Measurements from ENCODE around the gene SLFNL1. TPM values are rescaled to one million over a fixed set of nuclear protein-coding genes. Genes with fewer than 3 reads are reported as not detected.

SLFNL1 gene
- total and polyA plus RNA-seq, 2 experiments from 2014 or later: 0.14 to 0.29 TPM

DNA sequence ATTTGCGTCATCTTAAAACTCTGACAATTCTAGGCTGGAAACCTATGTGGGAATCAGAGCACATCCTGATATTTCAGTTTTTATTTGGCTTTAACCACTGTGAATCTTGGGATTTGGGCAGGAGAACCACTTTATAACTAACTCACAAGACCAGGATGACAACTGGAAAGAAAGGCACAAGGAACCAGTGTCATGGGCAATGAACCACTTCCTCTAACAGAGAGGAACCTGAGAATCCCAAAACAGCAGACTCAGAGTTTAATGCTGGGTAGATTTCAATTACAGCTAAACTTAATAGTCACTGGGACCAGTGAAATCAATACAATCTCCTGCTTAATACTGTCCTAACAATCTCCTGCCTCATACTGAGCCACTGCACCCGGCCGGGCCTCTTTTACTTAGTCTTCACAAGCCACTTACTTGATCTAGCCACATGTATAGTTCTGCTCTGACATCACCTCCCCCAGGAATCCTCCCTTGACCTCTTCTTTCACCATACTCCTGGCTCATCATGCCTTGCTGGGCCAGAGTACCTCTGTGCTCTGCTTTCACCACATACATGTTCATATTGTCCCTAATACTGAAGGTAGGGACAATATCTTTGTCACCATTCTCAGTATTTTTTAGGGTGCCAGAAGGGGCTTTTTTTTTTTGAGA is 20.2 kb upstream of the SLFNL1 start:
- Mint-ChIP-seq H3K27ac (no peak overlapping the region), H3K27me3 (ENCODE audit: insufficient read depth, low read depth, poor library complexity) (no peaks in the 10 kb centered on the region), H3K4me1 (peaks cover 2% of the 10 kb centered on the region; the same call in 1 of the 3 replicates), H3K36me3 (ENCODE audit: low read depth) (no peaks in the 10 kb centered on the region; the same call in 2 of the 3 replicates), H3K9me3 (no peaks in the 10 kb centered on the region), H3K4me3 (no peak overlapping the region)
- ATAC-seq: no peak
- H3K27ac ChIP-seq (ENCODE audit: low read depth): no peak overlapping the region
- DNase-seq (ENCODE audit: low spot score): no peak
- H3K4me3 ChIP-seq: no peak overlapping the region
- H3K9me2 ChIP-seq (ENCODE audit: insufficient read depth): no peaks in the 10 kb centered on the region
- H3F3A ChIP-seq (replicated peaks; ENCODE audit: low read depth): no peaks in the 10 kb centered on the region
- no peaks in the 10 kb centered on the region for H3K79me2 ChIP-seq (replicated peaks; ENCODE audit: insufficient read depth)
- no peaks in the 10 kb centered on the region for H3K27me3 ChIP-seq (ENCODE audit: insufficient read depth)
- TF ChIP-seq ZNF331 (CRISPR knock-in tag; IDR thresholded peaks at IDR 0.05; ENCODE audit: low read depth) (no peak), CREB1 (CRISPR knock-in tag; IDR thresholded peaks at IDR 0.05; ENCODE audit: low read depth) (no peak), EZH2 (IDR thresholded peaks at IDR 0.05; ENCODE audit: low read depth, unreplicated experiment) (no peak), JUNB (IDR thresholded peaks at IDR 0.05; ENCODE audit: unreplicated experiment) (no peak), NANOG (IDR thresholded peaks at IDR 0.05; ENCODE audit: borderline replicate concordance) (no peak), ZNF462 (CRISPR knock-in tag; IDR thresholded peaks at IDR 0.05) (no peak), REST (IDR thresholded peaks at IDR 0.05; ENCODE audit: unreplicated experiment) (no peak), ZNF114 (CRISPR knock-in tag; IDR thresholded peaks at IDR 0.05) (no peak), STAT1 (IDR thresholded peaks at IDR 0.05; ENCODE audit: unreplicated experiment) (no peak), ETS1 (IDR thresholded peaks at IDR 0.05) (no peak), POLR2AphosphoS5 (IDR thresholded peaks at IDR 0.05; ENCODE audit: low read depth) (no peak), EZH2phosphoT487 (IDR thresholded peaks at IDR 0.05; ENCODE audit: unreplicated experiment) (no peak)
- TF ChIP-seq, protein P1, sequence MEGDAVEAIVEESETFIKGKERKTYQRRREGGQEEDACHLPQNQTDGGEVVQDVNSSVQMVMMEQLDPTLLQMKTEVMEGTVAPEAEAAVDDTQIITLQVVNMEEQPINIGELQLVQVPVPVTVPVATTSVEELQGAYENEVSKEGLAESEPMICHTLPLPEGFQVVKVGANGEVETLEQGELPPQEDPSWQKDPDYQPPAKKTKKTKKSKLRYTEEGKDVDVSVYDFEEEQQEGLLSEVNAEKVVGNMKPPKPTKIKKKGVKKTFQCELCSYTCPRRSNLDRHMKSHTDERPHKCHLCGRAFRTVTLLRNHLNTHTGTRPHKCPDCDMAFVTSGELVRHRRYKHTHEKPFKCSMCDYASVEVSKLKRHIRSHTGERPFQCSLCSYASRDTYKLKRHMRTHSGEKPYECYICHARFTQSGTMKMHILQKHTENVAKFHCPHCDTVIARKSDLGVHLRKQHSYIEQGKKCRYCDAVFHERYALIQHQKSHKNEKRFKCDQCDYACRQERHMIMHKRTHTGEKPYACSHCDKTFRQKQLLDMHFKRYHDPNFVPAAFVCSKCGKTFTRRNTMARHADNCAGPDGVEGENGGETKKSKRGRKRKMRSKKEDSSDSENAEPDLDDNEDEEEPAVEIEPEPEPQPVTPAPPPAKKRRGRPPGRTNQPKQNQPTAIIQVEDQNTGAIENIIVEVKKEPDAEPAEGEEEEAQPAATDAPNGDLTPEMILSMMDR (conservative IDR thresholded peaks at IDR 0.05; ENCODE audit: low read depth in 2 of 2): no peak
- H3K4me2 ChIP-seq: no peak overlapping the region
- no peaks in the 10 kb centered on the region for H4K20me1 ChIP-seq (replicated peaks; ENCODE audit: insufficient read depth)
- H3K36me3 ChIP-seq (ENCODE audit: insufficient read depth): peaks cover 4% of the 10 kb centered on the region; the same call in 1 of the 2 replicates
- 0 out of 2 replicates have a peak, but pooled peaks cover 4% of the 10 kb centered on the region for H3K4me1 ChIP-seq (ENCODE audit: insufficient read depth)
- H2AFZ ChIP-seq: no peak overlapping the region

All from GM23338 (cell line).